ENCODE measurements around the gene MRPL2. TPM values are rescaled to one million over a fixed set of nuclear protein-coding genes. Genes with fewer than 3 reads are reported as not detected.

Gene MRPL2
- total RNA-seq, 3 donors from 2014 or later: 17.9 to 32.1 (median 29.1) TPM

- no peaks in the 10 kb centered on the region for H3K27me3 ChIP-seq
- no peak for TF ChIP-seq POLR2A (IDR thresholded peaks at IDR 0.05)
- peak; percentile 24 to 53 (median 44) for TF ChIP-seq POLR2AphosphoS5 (IDR thresholded peaks at IDR 0.05)
- no peak for TF ChIP-seq CTCF (IDR thresholded peaks at IDR 0.05)
- H3K36me3 ChIP-seq: peaks cover 7% of the 10 kb centered on the region
- peak; percentile 47 to 71 for DNase-seq (ENCODE audit: low spot score in 2 of 2)
- peaks cover 0 to 9% of the 10 kb centered on the region in 2 donors for H3K4me1 ChIP-seq
- H3K9me3 ChIP-seq: no peaks in the 10 kb centered on the region
- peak within 1 kb of the TSS; percentile 58 to 94 (median 93) for H3K4me3 ChIP-seq
- H3K27ac ChIP-seq: peak within 1 kb of the TSS; percentile 86 to 92
- intact Hi-C loops (cut with DNase I; ENCODE audit: low total_unique reads): no loop called here
These were observed 37.8 kb downstream of the MRPL2 start, which contains the start of gene RRP36 for GRCh38 chr6:43021270-43022047. TSS of gene RRP36 (plus strand) at chr6:43021623. CDS start at chr6:43021655, 32 bp downstream.

DNA sequence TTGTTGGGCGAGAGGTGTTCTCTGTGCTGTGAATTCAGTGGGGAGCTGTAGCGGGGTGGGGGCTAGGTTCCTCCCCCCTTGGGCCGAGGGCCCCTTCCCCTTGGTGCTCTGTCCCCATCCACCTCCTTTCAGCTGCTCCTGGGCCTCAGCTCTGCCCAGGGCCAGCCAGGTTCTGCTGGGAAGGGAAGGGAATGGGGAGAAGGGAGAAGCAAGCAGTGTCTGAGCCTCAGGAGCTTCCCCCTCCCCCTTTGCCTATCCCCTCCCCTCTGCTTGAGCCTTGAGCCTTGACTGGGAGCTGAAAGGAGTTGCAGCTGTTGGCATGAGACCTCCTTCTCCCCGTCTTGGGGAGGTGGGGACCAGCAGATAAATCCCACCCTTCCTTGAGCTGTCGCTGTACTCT lies 38.4 kb downstream of the MRPL2 start:
- Histone ChIP-seq H3K27ac (peak overlapping the region; percentile 86 to 92), H3K27me3 (no peaks in the 10 kb centered on the region), H3K4me1 (peaks cover 0 to 16% of the 10 kb centered on the region in 2 donors), H3K9me3 (no peaks in the 10 kb centered on the region), H3K36me3 (peaks cover 7% of the 10 kb centered on the region), H3K4me3 (peak overlapping the region; percentile 58 to 94 (median 93))
- intact Hi-C loops (cut with DNase I; ENCODE audit: low total_unique reads): no loop called here
- DNase-seq (ENCODE audit: low spot score in 2 of 2): no peak
- TF ChIP-seq POLR2AphosphoS5 (IDR thresholded peaks at IDR 0.05): no peak
- peak; percentile 7 for TF ChIP-seq POLR2A (IDR thresholded peaks at IDR 0.05)

DNA sequence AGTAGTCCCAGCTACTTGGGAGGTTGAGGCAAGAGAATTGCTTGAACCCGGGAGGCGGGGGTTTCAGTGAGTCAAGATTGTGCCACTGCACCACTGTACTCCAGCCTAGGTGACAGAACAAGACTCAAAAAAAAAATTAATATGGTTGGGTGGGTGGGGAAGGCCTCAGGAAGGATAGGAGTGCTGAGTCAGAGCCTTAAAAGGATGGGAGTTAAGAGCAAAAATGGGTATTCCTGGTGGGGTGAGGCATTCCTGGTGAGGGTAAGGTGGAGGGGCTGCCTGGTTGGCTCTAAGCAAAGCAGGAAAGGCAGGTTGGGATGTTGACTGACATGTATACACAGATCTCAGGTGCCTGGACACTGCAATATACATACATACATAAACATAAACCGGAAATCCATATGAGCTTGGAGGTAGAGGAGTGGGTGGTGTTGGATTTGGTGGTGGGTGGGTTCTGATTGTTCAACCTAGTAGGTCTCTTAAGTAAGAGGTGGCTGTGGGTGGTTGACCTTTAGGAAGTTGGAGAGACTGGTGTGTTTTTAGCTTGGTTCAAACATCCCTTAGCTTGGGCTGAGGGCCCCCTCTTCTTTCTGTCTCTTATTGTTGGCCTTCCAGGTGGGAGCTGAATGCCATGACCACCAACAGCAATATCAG lies 39.1 kb downstream of the MRPL2 start:
- TF ChIP-seq POLR2A (IDR thresholded peaks at IDR 0.05) (no peak), CTCF (IDR thresholded peaks at IDR 0.05) (no peak), POLR2AphosphoS5 (IDR thresholded peaks at IDR 0.05) (no peak)
- peaks cover 7% of the 10 kb centered on the region for H3K36me3 ChIP-seq
- no peaks in the 10 kb centered on the region for H3K9me3 ChIP-seq
- DNase-seq (ENCODE audit: low spot score in 2 of 2): no peak
- H3K27ac ChIP-seq: peak overlapping the region; percentile 86 to 92
- intact Hi-C loops (cut with DNase I; ENCODE audit: low total_unique reads): no loop called here
- H3K4me1 ChIP-seq: peaks cover 2 to 21% of the 10 kb centered on the region in 2 donors
- H3K27me3 ChIP-seq: no peaks in the 10 kb centered on the region
- H3K4me3 ChIP-seq: no peak overlapping the region

- Histone ChIP-seq H3K27me3 (no peaks in the 10 kb centered on the region), H3K4me1 (peaks cover 4 to 26% of the 10 kb centered on the region in 2 donors)
- intact Hi-C loops (cut with DNase I; ENCODE audit: low total_unique reads): no loop called here
These were observed 40.1 kb downstream of the MRPL2 start for GRCh38 chr6:43019152-43019551.

DNA sequence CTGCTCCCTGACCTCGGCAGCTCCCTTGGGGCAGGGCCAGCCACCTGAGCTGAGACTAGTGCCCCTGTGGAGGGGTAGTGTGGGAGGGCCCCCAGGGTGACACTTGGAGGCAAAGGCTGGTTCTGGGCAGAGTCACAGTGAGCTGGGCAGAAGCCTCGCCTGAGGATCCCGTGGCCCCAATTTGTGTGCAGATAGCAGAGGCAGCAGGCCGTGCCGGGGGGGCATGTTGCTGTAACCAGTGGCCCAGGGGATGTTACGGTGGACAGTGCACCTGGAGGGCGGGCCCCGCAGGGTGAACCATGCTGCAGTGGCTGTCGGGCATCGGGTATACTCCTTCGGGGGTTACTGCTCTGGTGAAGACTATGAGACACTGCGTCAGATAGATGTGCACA lies 42.3 kb downstream of the MRPL2 start:
- Histone ChIP-seq H3K4me1 (peaks cover 7 to 36% of the 10 kb centered on the region in 2 donors), H3K4me3 (peak overlapping the region in 2 of 3 donors; percentile 10 to 37), H3K27ac (peak overlapping the region; percentile 36 to 62), H3K36me3 (peaks cover 7% of the 10 kb centered on the region), H3K9me3 (no peaks in the 10 kb centered on the region), H3K27me3 (no peaks in the 10 kb centered on the region)
- no peak for TF ChIP-seq POLR2AphosphoS5 (IDR thresholded peaks at IDR 0.05)
- TF ChIP-seq POLR2A (IDR thresholded peaks at IDR 0.05): no peak
- no peak for TF ChIP-seq CTCF (IDR thresholded peaks at IDR 0.05)
- DNase-seq (ENCODE audit: low spot score in 2 of 2): no peak
- intact Hi-C loops (cut with DNase I; ENCODE audit: low total_unique reads): no loop called here

More at GRCh38 chr6:43019152-43019551, 40.1 kb downstream of the MRPL2 start:
- TF ChIP-seq CTCF (IDR thresholded peaks at IDR 0.05) (no peak), POLR2AphosphoS5 (IDR thresholded peaks at IDR 0.05) (no peak), POLR2A (IDR thresholded peaks at IDR 0.05) (no peak)
- peaks cover 7% of the 10 kb centered on the region for H3K36me3 ChIP-seq
- H3K4me3 ChIP-seq: no peak overlapping the region
- no peak for DNase-seq (ENCODE audit: low spot score in 2 of 2)
- H3K9me3 ChIP-seq: no peaks in the 10 kb centered on the region
- no peak overlapping the region for H3K27ac ChIP-seq

All from breast epithelium (tissue), 4 donors.